Brain microvascular endothelial cell (primary cell): ENCODE measurements around the gene CENPH.
A peak's percentile ranks its signal among the peaks of the same experiment; 100 is the strongest.
"Not testable (repeated sequence)": the region's sequence is repeated elsewhere in the genome, so short reads cannot be mapped to it uniquely, and the experiment has no call there.

Experiments used
- DNase-seq: peaks from one replicate; pipeline ENCODE4 v3.0.0-alpha.2; 2020
- H3K27ac ChIP-seq: fragments of 250-450 bp; sonication (Bioruptor Pico); 2 replicates; pipeline ENCODE4 v1.5.1; 2020; ENCODE audit warnings: mild to moderate bottlenecking, moderate library complexity
- H3K27me3 ChIP-seq: fragments of 250-450 bp; sonication (Bioruptor Pico); replicated peaks from 2 replicates; pipeline ENCODE4 v1.5.1; 2020; ENCODE audit warnings: mild to moderate bottlenecking
- H3K36me3 ChIP-seq: fragments of 250-450 bp; sonication (Bioruptor Pico); replicated peaks from 2 replicates; pipeline ENCODE4 v1.5.1; 2020; ENCODE audit warnings: mild to moderate bottlenecking
- H3K4me3 ChIP-seq: 2 replicates; pipeline ENCODE4 v1.5.1; 2011; ENCODE audit warnings: low read depth, mild to moderate bottlenecking, control low read depth, low read length, moderate library complexity
- in situ Hi-C: cut with HindIII; loops from 2 replicates; pipeline ENCODE4 v1.10.0; 2017; ENCODE audit warnings: low sequenced_read_pairs, low pct_ligation_motif_present
- TF ChIP-seq, protein P1 (sequence below): IDR thresholded peaks from 2 replicates; pipeline ENCODE4 v1.5.1; 2011; ENCODE audit warnings: low read depth, mild to moderate bottlenecking, moderate library complexity, low read length, control low read depth, inconsistent platforms; ENCODE audit errors: missing control alignments

CENPH gene

DNA sequence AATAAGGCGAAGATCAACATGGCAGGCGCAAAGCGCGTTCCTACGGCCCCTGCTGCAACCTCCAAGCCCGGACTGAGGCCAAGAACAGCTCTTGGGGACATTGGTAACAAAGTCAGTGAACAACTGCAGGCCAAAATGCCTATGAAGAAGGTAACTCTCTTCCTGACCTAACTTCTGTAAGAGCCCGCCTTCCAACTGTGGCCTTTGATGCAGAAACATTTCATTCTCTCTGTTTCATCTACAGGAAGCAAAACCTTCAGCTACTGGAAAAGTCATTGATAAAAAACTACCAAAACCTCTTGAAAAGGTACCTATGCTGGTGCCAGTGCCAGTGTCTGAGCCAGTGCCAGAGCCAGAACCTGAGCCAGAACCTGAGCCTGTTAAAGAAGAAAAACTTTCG lies 21.5 kb upstream of the CENPH start:
- no peak overlapping the region for H3K27ac ChIP-seq
- peaks cover 6% of the 10 kb centered on the region for H3K36me3 ChIP-seq
- no peak for DNase-seq
- TF ChIP-seq, protein P1, sequence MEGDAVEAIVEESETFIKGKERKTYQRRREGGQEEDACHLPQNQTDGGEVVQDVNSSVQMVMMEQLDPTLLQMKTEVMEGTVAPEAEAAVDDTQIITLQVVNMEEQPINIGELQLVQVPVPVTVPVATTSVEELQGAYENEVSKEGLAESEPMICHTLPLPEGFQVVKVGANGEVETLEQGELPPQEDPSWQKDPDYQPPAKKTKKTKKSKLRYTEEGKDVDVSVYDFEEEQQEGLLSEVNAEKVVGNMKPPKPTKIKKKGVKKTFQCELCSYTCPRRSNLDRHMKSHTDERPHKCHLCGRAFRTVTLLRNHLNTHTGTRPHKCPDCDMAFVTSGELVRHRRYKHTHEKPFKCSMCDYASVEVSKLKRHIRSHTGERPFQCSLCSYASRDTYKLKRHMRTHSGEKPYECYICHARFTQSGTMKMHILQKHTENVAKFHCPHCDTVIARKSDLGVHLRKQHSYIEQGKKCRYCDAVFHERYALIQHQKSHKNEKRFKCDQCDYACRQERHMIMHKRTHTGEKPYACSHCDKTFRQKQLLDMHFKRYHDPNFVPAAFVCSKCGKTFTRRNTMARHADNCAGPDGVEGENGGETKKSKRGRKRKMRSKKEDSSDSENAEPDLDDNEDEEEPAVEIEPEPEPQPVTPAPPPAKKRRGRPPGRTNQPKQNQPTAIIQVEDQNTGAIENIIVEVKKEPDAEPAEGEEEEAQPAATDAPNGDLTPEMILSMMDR: no peak
- peak overlapping the region; percentile 75 for H3K4me3 ChIP-seq
- H3K27me3 ChIP-seq: no peaks in the 10 kb centered on the region
- in situ Hi-C loops: no loop called here

GRCh38 chr5:69170495-69170894 lies 18.9 kb upstream of the CENPH start:
- no peaks in the 10 kb centered on the region for H3K27me3 ChIP-seq
- TF ChIP-seq, protein P1: no peak
- no peak for DNase-seq
- in situ Hi-C loops: no loop called here
- H3K27ac ChIP-seq: no peak overlapping the region
- peaks cover 18% of the 10 kb centered on the region for H3K36me3 ChIP-seq
- H3K4me3 ChIP-seq: no peak overlapping the region

- peaks cover 20% of the 10 kb centered on the region for H3K36me3 ChIP-seq
Observed at GRCh38 chr5:69170969-69171368, 18.4 kb upstream of the CENPH start.

GRCh38 chr5:69181659-69182293 lies 7.6 kb upstream of the CENPH start:
- DNase-seq, H3K36me3 ChIP-seq, H3K27me3 ChIP-seq, H3K4me3 ChIP-seq, in situ Hi-C loops, H3K27ac ChIP-seq: not testable (repeated sequence)

More at GRCh38 chr5:69170969-69171368, 18.4 kb upstream of the CENPH start:
- Histone ChIP-seq H3K27me3 (no peaks in the 10 kb centered on the region), H3K27ac (no peak overlapping the region), H3K4me3 (no peak overlapping the region)
- in situ Hi-C loops: no loop called here
- TF ChIP-seq, protein P1: no peak
- DNase-seq: no peak

DNA sequence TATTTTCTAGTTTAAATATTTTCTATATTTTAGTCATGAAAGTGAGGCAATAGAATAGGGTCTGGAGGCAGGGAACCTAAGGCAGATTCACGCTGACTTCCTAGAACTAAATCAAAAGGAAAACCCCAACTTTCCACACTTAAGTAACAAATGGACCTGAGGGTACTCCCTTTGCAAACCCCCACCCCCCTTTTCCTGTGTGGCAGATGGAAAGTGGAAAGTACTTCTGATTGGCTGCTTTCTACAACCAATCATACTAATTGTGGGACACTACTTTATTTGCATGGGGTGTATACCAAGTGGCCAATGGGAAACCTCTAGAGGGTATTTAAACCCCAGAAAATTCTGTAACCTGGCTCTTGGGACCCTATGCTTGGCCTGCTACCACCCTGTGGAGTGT lies 4.8 kb upstream of the CENPH start:
- H3K27ac ChIP-seq: no peak overlapping the region
- TF ChIP-seq, protein P1: no peak
- no peaks in the 10 kb centered on the region for H3K27me3 ChIP-seq
- H3K36me3 ChIP-seq: no peaks in the 10 kb centered on the region
- no peak overlapping the region for H3K4me3 ChIP-seq
- no peak for DNase-seq
- in situ Hi-C loops: no loop called here

GRCh38 chr5:69187342-69187741 lies 2.0 kb upstream of the CENPH start:
- in situ Hi-C loops: no loop called here
- TF ChIP-seq, protein P1: no peak

More at GRCh38 chr5:69187342-69187741, 2.0 kb upstream of the CENPH start:
- DNase-seq: no peak
- no peak overlapping the region for H3K4me3 ChIP-seq
- no peaks in the 10 kb centered on the region for H3K36me3 ChIP-seq
- no peak overlapping the region for H3K27ac ChIP-seq
- no peaks in the 10 kb centered on the region for H3K27me3 ChIP-seq
